ENCODE measurements around the gene LPA.

- no peak for TF ChIP-seq AHR (CRISPR knock-in tag; IDR thresholded peaks at IDR 0.05)
- no peak for TF ChIP-seq ZNF547 (CRISPR knock-in tag; IDR thresholded peaks at IDR 0.05)
- TF ChIP-seq YY1 (IDR thresholded peaks at IDR 0.05; ENCODE audit: insufficient read depth, insufficient replicate concordance, low read depth, low read length): no peak
- no peak for TF ChIP-seq ZNF362 (CRISPR knock-in tag; IDR thresholded peaks at IDR 0.05; ENCODE audit: borderline replicate concordance)
- TF ChIP-seq ZNF724P (CRISPR knock-in tag; IDR thresholded peaks at IDR 0.05; ENCODE audit: borderline replicate concordance): no peak
- TF ChIP-seq ZSCAN5A (CRISPR knock-in tag; IDR thresholded peaks at IDR 0.05; ENCODE audit: borderline replicate concordance): no peak
Measured at GRCh38 chr6:160668589-160668988, 4.5 kb upstream of the LPA start.
